ENCODE measurements around the gene NOC2L.
"Not testable (repeated sequence)": the region's sequence is repeated elsewhere in the genome, so short reads cannot be mapped to it uniquely, and the experiment has no call there.

Gene NOC2L

GRCh38 chr1:993379-993995 lies 34.4 kb upstream of the NOC2L start:
- no peak for DNase-seq (ENCODE audit: low spot score)

GRCh38 chr1:992362-992761 lies 33.3 kb upstream of the NOC2L start:
- DNase-seq (ENCODE audit: low spot score): no peak

DNA sequence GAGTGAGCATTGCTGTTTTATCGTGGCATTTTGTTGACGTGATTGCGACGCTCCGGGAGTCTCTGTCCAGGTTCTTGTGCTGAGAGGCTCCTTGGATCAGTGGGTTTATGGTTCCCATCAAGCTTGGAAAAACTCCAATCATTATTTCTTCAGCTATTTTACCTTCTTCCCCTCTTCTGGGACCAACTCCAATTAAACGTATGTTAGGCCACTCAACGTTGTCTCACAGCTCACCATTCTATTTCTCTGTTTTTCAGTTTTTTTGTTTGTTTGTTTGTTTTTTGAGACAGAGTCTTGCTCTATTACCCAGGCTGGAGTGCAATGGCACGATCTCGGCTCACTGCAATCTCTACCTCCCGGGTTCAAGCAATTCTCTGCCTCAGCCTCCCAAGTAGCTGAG lies 32.8 kb upstream of the NOC2L start:
- DNase-seq (ENCODE audit: low spot score): no peak

DNA sequence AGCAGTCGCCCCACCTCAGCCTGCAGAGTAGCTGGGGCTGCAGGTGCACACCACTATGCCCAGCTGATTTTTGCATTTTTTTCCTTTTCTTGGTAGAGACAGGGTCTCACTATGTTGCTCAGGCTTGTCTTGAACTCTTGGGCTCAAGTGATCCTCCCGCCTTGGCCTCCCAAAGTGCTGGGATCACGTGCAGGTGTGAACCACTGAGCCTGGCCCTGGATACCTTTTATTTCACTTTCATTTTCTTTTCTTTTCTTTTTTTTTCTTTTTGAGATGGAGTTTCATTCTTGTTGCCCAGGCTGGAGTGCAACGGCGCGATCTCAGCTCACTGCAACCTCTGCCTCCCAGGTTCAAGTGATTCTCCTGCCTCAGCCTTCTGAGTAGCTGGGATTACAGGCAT lies 32.2 kb upstream of the NOC2L start:
- not testable (repeated sequence) for DNase-seq (ENCODE audit: low spot score)

- not testable (repeated sequence) for DNase-seq (ENCODE audit: low spot score)
Measured at GRCh38 chr1:988061-988460, 29.0 kb upstream of the NOC2L start.

DNA sequence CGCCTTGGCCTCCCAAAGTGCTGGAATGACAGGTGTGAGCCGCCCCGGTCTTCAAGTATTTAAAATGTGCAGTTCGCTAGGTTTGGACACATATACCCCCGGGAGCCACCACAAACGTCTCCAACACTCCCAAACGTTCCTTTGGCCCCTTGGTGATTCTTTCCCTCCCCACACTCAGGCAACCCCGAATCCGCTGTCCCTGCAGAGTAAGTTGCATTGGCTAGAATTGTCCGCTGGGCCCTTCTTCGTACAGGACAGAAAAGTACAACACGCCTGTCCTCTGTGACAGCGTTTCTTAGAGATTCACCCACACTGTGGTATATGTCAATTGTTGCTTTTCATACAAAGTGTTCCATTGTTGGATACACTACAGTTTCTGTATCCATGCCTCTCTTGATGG lies 26.1 kb upstream of the NOC2L start:
- DNase-seq (ENCODE audit: low spot score): no peak

DNA sequence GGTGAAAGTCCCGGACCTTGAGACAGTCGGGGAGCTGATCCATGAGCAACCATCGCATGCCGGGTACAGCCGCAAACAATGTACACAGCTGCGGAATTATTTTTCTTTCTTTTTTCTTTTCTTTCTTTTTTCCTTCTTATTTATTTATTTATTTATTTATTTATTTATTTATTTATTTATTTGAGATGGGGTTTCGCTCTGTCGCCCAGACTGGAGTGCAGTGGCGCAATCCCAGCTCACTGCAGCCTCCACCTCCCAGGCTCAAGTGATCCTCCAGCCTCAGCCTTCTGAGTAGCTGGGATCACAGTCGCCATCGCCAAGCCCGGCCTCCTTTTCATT lies 25.4 kb upstream of the NOC2L start:
- no peak for DNase-seq (ENCODE audit: low spot score)

GRCh38 chr1:983798-984475 lies 24.9 kb upstream of the NOC2L start:
- DNase-seq (ENCODE audit: low spot score): peak; percentile 41

DNA sequence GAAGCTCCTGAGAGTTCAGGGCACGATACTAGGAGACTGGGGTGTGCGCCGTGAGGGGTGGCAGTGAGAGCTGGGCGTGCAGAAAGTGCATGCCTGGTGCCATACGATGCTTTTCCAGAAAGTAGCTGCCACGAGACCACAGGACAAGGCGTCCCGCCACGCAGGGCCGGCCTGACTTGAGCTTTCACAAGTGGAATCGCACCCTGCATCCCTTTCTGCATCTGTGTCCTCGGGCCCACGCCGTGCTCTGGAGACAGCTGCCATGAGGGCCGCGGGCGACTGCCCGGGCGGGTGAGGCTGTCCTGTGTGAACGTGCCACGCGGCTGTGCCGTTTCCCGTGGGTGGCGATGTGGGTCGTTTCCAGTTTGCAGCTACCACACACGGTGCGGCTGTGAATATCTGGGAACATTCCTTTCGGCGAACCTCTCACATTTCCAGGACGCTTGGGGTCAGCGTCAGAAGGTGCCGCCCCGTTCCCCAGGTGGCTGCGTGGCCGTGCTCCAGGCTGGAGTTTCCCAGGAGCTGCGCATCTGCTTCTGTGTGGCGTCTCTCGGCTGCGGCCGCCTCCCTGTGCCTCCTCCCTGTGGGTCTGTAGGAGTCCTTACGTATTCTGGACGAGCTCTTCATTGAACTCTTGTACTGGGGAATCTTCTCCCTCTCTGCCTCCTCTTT lies 23.8 kb upstream of the NOC2L start:
- no peak for DNase-seq (ENCODE audit: low spot score)

GRCh38 chr1:981955-982558 lies 23.0 kb upstream of the NOC2L start, which contains the start of gene PERM1:
Gene PERM1, minus strand, starts transcription at chr1:982093. Its CDS starts 1,064 bp downstream, at chr1:981029.
- DNase-seq (ENCODE audit: low spot score): no peak

GRCh38 chr1:981491-981954 lies 22.5 kb upstream of the NOC2L start:
- no peak for DNase-seq (ENCODE audit: low spot score)

- no peak for DNase-seq (ENCODE audit: low spot score)
Measured at GRCh38 chr1:980602-981395, 21.7 kb upstream of the NOC2L start.

DNA sequence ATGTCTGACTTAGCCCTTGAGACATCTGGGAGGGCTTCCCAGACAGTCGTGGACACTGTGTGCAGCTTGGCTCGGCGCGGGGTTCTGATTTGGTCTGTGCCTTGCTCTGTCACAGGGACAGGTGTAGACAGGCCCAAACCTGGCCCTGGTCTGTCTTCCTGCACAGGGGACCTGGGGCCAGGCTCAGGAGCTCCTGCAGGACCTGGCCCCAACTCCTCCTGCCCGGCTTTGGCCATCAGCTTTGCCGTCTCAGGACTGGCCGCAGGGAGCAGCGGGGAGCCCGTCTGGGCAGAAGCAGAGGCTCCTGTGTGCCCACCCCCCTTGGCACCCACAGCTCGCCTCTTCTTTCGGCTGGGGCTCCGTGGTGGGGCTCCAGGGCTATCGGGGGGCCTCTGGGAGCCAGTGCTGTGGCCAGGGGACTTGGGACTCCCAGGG lies 21.1 kb upstream of the NOC2L start:
- no peak for DNase-seq (ENCODE audit: low spot score)

- DNase-seq (ENCODE audit: low spot score): no peak
Measured at GRCh38 chr1:979744-980072, 20.7 kb upstream of the NOC2L start.

DNA sequence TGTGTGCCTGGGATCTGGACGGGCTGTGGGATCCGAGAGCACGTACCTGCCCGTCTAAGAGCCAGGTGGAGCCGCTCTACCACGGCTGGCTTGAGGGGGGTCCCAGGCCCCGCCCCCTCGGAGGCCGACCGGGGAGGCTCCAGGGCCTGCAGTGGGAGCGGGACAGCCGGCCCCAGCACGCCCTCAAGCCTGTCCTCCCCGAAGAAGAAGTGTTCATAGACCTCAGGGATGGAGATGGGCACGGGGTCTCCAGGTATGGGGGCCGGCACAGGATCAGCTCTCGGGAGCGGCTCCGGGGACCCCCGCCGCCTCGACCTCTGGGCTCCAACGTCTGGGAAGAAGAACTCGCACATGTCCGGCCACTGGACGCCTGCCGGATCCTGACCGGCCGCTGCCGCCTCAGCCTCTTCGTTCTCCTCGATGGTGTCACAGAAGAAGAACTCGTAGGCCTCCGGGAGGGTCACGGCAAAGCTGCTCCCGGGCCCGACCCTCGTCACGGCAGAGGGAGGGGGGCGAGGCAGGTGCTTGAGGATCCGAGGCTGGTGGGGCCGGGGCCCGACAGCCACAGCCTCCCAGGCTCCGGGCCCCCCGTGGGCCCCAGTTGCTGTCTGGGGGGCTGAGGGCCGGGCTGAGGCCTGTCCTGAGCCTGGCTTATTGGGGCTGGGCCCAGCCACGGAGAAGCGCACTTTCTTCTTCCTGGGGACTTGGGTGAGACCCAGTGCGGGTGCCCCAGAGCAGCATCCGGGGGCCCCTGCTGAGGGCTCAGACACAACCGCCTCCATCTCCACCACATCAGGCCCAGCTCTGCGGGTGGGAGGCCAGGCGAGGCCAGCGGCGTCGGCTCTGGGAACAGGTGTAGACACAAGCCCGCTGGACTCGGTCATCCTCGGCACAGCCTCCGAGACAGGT lies 20.0 kb upstream of the NOC2L start:
- DNase-seq (ENCODE audit: low spot score): no peak

- DNase-seq (ENCODE audit: low spot score): no peak
Measured at GRCh38 chr1:978069-978834, 19.2 kb upstream of the NOC2L start.

GRCh38 chr1:976791-977190 lies 17.7 kb upstream of the NOC2L start:
- DNase-seq (ENCODE audit: low spot score): not testable (repeated sequence)

- peak; percentile 54 for DNase-seq (ENCODE audit: low spot score)
Measured at GRCh38 chr1:975896-976683, 17.0 kb upstream of the NOC2L start.

GRCh38 chr1:975365-975764 lies 16.3 kb upstream of the NOC2L start:
- no peak for DNase-seq (ENCODE audit: low spot score)
